Measurements from ENCODE around the gene CLIC3.

The CLIC3 gene

GRCh38 chr9:136997830-136998234 lies 1.5 kb upstream of the CLIC3 start:
- DNase-seq = no peak

GRCh38 chr9:136997371-136997770 lies 1.0 kb upstream of the CLIC3 start:
- no peak for DNase-seq

GRCh38 chr9:136995772-136996311 lies 526 bp downstream of the CLIC3 start:
- no peak for DNase-seq

GRCh38 chr9:136995362-136995761 lies 1.0 kb downstream of the CLIC3 start:
- DNase-seq = no peak

- no peak for DNase-seq
These were observed 1.5 kb downstream of the CLIC3 start for GRCh38 chr9:136994888-136995230.

GRCh38 chr9:136994180-136994887 lies 2.0 kb downstream of the CLIC3 start:
- no peak for DNase-seq

GRCh38 chr9:136992819-136993369 lies 3.5 kb downstream of the CLIC3 start:
- no peak for DNase-seq

GRCh38 chr9:136991993-136992818 lies 4.2 kb downstream of the CLIC3 start, which contains the start of gene PAXX:
PAXX (plus strand) TSS chr9:136992422; CDS start chr9:136992444, 22 bp downstream.
- DNase-seq = peak; percentile 9

- DNase-seq = no peak
These were observed 6.0 kb downstream of the CLIC3 start for GRCh38 chr9:136990242-136990911.

- DNase-seq = no peak
These were observed 7.5 kb downstream of the CLIC3 start for GRCh38 chr9:136988872-136989271.

GRCh38 chr9:136985853-136986252 lies 10.5 kb downstream of the CLIC3 start:
- no peak for DNase-seq

GRCh38 chr9:136985027-136985602 lies 11.3 kb downstream of the CLIC3 start:
- no peak for DNase-seq

GRCh38 chr9:136984464-136985026 lies 11.8 kb downstream of the CLIC3 start:
- no peak for DNase-seq

- no peak for DNase-seq
These were observed 12.6 kb downstream of the CLIC3 start for GRCh38 chr9:136983656-136984314.

GRCh38 chr9:136983167-136983566 lies 13.2 kb downstream of the CLIC3 start:
- no peak for DNase-seq

GRCh38 chr9:136982232-136983051 lies 13.9 kb downstream of the CLIC3 start, which contains the start of gene LCNL1:
LCNL1 (plus strand) TSS chr9:136982993; CDS start chr9:136983587, 594 bp downstream.
- no peak for DNase-seq

- no peak for DNase-seq
These were observed 14.7 kb downstream of the CLIC3 start for GRCh38 chr9:136981588-136982231.

- DNase-seq = no peak
These were observed 15.5 kb downstream of the CLIC3 start for GRCh38 chr9:136980669-136981478.

Data from NCI-H187 treated with DMSO at 0.1 percent for 48 hours (cell line).